HG03139 (cell line): ENCODE results near the gene EPG5.
"Not testable (repeated sequence)": the region's sequence is repeated elsewhere in the genome, so short reads cannot be mapped to it uniquely, and the experiment has no call there.

Experiments
- ATAC-seq: cut with Tn5 transposase; IDR thresholded peaks from one replicate; pipeline ENCODE4 v1.9.1; 2021; ENCODE audit not compliant: unreplicated experiment

The EPG5 gene

DNA sequence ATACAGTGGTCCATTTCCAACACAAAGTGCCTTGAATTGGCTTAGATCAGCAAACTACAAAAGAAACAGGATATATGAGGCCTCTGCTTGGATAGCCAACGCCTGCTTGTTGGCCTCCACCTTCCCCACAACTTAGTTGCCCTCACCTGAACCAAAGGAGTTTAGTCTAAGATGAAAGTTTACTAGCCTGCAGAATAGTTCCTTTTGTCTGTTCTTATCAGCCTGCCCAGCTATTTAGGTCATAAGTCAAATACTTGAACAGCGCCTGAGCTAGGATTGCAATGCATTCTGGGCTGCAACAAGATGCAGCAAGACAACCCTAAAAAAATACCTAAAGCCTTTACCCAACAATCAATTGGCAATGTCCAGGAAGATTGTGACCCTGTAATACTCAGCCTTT lies 13.1 kb upstream of the EPG5 start:
- ATAC-seq = no peak

- ATAC-seq = no peak
These were observed 11.0 kb upstream of the EPG5 start for GRCh38 chr18:45978084-45978483.

GRCh38 chr18:45976974-45977373 lies 9.8 kb upstream of the EPG5 start:
- ATAC-seq = no peak

DNA sequence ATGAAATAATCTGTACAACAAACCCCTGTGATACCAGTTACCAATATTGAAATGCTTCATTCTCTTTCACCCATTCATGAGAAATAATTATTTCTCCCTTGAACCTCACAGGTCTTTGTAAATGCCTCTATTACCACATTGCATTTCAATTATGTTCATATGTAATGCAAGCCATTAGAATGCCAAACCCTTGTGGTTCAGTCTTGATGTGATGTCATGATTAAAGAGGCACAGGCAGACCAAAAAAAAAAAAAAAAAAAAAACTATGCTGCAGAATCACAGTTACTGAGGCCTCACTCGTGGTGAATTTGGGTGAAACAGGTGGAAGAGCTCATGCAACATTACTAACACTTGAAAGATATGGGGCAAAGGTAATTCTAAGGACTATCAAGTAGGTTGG lies 9.4 kb upstream of the EPG5 start:
- no peak for ATAC-seq

DNA sequence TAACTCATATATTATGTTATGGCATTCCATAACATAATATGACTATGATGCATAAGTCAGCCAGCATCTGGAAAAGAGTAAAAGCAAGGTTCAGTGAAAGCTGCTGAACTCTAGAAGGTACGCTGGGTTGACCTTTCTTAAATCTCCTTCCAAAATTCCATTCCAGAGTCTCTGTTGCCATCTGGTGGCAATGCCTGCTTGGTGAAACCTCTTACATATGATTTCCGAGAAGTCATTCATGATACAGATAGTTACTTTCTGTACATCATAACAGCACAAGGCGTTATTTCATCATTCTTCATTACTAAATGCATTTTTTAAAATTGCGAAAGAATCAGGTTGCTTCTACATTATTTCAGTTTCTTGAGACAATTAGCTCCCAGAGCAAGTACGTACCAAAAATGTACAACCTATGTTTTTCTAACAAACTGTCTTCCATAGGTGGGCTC lies 7.0 kb upstream of the EPG5 start:
- no peak for ATAC-seq

- ATAC-seq = not testable (repeated sequence)
These were observed 2.2 kb downstream of the EPG5 start for GRCh38 chr18:45964913-45965312.

DNA sequence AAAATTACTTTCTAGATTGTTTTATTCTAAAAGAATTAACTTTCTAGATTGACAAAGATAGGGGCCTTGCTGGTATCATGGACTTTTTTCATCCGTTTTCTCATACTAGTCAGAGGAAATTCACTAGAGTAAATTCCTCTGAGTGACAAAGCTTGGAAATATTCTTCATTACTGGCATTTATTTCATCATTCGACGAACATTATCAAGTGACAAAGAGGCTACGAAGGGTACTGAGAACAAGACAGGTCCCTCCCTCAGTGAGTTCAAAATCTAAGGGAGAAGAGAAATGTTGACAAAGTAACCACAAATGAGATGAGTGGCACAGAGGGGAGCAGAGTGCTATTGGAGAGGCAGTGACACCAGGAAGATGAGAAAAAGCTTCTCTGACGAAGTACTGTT lies 4.3 kb downstream of the EPG5 start:
- no peak for ATAC-seq

DNA sequence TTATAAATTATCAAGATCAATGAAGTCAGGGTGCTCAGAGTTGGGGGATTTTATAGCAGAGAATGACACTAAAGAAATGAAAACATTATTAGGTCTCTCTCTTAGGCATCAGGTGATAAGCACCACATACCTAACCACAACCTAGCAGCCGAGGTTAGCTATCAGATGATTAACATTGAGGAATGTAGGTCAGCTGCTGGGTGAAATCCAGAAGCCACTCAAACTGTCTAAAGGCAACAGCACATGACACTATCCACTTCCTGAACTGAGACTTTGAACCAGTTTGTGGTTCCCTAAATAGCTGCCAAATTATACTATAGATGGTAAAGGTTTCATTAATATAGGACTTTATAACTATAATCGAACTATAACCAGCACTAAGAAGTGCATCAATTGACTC lies 4.7 kb downstream of the EPG5 start:
- no peak for ATAC-seq

GRCh38 chr18:45959484-45959883 lies 7.6 kb downstream of the EPG5 start:
- ATAC-seq = not testable (repeated sequence)

DNA sequence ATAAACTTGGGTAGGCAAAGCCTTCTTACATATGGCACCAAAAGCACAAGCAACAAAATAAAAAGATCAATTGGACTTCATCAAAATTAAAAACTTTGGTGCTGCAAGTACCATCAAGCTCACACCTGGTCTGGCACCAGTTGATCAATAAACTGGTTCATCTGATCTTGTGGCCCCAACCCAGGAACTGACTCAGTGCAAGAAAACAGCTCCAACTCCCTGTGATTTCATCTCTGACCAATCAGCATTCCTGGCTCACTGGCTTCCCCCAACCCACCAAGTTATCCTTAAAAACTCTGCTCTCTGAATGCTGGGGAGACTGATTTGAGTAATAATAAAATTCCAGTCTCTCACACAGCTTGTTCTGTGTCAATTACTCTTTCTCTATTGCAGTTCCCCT lies 8.4 kb downstream of the EPG5 start:
- ATAC-seq = no peak

DNA sequence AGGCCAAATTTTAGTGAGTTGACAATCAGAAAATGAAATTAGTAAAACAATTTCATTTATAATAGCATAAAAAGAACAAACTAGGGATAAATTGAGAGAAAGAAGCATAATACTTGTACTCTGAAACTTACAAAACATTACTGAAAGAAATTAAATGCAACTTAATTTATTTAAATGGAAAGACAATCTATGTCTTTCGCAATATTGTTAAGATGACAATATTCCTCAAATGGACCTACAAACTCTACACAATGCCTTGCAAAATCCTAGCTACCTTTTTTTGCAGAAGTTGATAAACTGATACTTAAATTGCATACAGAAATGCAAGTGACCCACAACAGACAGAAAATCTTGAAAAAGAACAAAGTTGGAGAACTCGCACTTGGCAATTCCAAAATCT lies 9.1 kb downstream of the EPG5 start:
- ATAC-seq = no peak

- ATAC-seq = no peak
These were observed 10.0 kb downstream of the EPG5 start for GRCh38 chr18:45957100-45957499.

DNA sequence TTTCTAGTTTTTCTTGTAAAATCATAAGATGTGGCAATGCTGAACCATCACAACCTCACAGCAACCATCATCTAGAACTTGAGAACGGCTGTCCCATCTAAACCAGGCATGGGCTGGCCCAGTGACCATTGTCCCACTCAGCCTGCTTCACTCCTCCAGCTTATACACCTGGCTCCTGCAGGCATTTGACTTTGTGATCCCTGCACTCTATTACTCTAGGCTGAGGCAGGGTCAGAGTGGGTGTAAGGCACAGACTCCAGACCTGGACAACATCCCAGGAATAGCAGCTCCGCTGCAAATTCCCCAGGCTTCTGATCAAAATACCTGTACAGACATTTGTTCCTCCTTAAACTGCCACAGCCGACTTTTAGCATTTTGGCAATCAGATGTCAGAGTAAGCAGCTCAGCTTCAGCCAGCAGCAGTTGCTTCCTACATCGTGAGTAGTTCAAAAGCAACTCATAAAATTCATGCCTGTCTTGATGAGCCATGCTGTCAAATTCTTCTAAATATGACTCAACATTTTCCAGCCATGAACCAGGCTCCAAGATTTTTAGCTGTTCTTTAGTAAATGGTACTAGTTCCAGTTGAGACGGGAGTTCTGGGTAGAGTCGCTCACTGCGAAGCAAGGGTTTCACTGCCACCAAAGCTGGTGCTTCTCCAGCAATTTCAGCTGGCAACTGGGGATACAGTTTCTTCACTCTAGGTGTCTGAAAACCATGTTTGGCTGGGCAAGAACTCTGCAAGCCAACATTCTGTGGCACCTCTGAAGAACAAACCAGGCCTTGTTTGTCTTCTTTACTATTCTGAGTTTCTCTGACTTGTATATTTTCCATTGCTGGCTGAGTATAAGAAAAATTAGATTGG lies 12.8 kb downstream of the EPG5 start:
- no peak for ATAC-seq

- no peak for ATAC-seq
These were observed 16.0 kb downstream of the EPG5 start for GRCh38 chr18:45951016-45951714.

DNA sequence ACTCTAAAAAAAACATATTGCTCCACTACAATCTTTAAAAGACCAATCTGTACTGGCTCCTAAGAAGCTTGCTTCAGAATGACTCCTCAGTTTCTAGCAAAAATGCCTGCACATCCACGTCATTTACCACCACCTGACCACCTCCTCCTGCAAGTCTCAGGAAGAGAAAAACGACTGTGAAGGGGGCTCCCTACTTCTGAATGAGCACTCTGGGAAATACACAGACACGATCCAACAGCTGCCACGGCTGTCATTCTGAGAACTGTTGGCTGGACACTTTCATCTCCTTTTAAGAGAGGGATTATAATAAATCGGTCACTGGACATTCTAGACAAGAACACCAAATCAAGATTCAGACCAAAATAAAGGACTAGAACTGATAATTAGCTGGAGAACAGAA lies 21.5 kb downstream of the EPG5 start:
- ATAC-seq = no peak

DNA sequence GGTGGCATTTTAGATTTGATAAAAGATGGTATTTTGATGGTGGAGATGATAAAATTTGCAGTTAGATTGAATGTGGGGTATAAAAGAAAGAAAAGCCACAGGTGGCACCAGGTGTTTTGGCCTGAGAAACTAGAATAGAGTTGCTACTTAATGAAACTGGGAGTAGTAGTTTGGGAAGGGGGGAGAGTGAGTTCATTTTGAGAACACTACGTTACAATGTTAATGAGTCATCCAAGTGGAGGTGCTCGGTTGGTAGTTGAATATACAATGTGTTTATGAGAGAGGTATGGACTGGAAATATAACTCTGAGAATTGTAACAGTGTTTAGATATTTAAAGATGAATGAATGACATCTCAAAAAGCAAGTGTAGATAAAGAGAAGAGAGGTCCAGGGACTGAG lies 26.4 kb downstream of the EPG5 start:
- ATAC-seq = no peak

DNA sequence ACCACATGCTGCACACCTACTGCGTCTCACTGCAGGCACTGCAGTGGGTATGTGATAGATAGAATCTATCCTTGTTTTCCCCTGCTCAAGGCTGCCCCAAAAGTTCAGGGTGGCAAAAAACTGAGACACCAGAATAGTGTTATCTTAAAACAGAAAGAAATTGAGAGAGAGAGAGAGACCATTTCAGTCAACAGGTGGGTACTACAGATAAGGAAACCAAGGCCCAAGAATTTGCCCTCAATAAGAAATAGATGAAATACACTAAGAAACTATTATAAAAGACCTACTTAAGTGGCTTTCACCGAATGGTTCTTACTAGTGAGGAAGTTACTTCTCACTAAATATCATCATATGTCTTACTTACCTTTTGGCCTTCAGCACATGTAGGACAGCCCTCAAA lies 27.9 kb downstream of the EPG5 start:
- no peak for ATAC-seq

- ATAC-seq = no peak
These were observed 28.6 kb downstream of the EPG5 start for GRCh38 chr18:45938488-45938935.

- no peak for ATAC-seq
These were observed 31.4 kb downstream of the EPG5 start for GRCh38 chr18:45935591-45936335.

GRCh38 chr18:45932708-45933107 lies 34.4 kb downstream of the EPG5 start:
- no peak for ATAC-seq

GRCh38 chr18:45930963-45931362 lies 36.2 kb downstream of the EPG5 start:
- ATAC-seq = no peak

DNA sequence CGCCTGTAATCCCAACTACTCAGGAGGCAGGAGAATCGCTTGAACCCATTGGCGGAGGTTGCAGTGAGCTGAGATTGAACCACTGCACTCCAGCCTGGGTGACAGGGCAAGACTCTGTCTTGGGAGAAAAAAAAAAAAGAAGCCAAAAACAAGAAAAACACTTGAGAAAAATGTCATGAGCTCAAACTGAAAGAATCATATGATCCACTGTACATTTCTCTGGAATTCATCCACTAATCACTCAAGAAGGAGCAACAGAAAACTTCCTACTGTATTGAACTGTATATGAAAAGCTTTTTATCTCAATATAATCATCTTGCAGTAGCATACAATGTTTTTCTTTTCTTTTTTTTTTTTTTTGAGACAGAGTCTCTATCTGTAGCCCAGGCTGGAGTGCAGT lies 40.4 kb downstream of the EPG5 start:
- ATAC-seq = no peak
